Thymus (tissue), 11 donors: ENCODE measurements around the gene NECAB2. TPM values are rescaled to one million over a fixed set of nuclear protein-coding genes. Genes with fewer than 3 reads are reported as not detected.
"Not testable (repeated sequence)": the region's sequence is repeated elsewhere in the genome, so short reads cannot be mapped to it uniquely, and the experiment has no call there.

Experiments used
- DNase-seq, 9 donors: peaks; one replicate each; pipeline ENCODE4 v3.0.0-alpha.2; 2013; ENCODE audit warnings: low spot score in 9 of 9, low read depth in 6 of 9, missing footprints in 1 of 9
- H3K27ac ChIP-seq, 2 donors: one replicate each; pipeline ENCODE4 v1.5.1; 2013; ENCODE audit warnings: control low read depth in 1 of 2, low read depth in 1 of 2, low read length in 1 of 2, mild to moderate bottlenecking in 1 of 2, moderate library complexity in 1 of 2
- H3K27me3 ChIP-seq, 2 donors: one replicate each; pipeline ENCODE4 v1.5.1; 2013; ENCODE audit warnings: low read length in 1 of 2; ENCODE audit not compliant: control insufficient read depth in 2 of 2, insufficient read depth in 1 of 2
- H3K36me3 ChIP-seq, 2 donors: one replicate each; pipeline ENCODE4 v1.5.1; 2013; ENCODE audit warnings: low read length in 1 of 2, mild to moderate bottlenecking in 1 of 2, moderate library complexity in 1 of 2; ENCODE audit not compliant: control insufficient read depth in 2 of 2, insufficient read depth in 2 of 2
- H3K4me1 ChIP-seq, 2 donors: one replicate each; pipeline ENCODE4 v1.5.1; 2013; ENCODE audit warnings: low read length in 2 of 2; ENCODE audit not compliant: control insufficient read depth in 2 of 2, insufficient read depth in 2 of 2
- H3K4me3 ChIP-seq, 2 donors: one replicate each; pipeline ENCODE4 v1.5.1; 2013; ENCODE audit warnings: low read length in 2 of 2, control low read depth in 1 of 2, mild to moderate bottlenecking in 1 of 2
- H3K9me3 ChIP-seq, 2 donors: one replicate each; pipeline ENCODE4 v1.5.1; 2013; ENCODE audit warnings: low read length in 1 of 2, mild to moderate bottlenecking in 1 of 2; ENCODE audit not compliant: control insufficient read depth in 2 of 2, insufficient read depth in 1 of 2
- WGBS: extraction: QIAGEN DNeasy Blood & Tissue Kit; methylation state at CpG from one replicate; pipeline ENCODE4 v1.1.7; 2013; 5-methylcytosine and 5-hydroxymethylcytosine counted together
- polyA plus RNA-seq: library from polyadenylated mRNA; stranded (reverse); fragments of 200-250 nt; gene quantifications from one replicate; pipeline ENCODE4 v1.2.3, GENCODE V29; 2013
- total RNA-seq: library from RNA; stranded (reverse); fragments of 120-200 nt; gene quantifications from one replicate; pipeline ENCODE4 v1.2.4, GENCODE V29; 2013
- donor health status: healthy.

The NECAB2 gene
- total and polyA plus RNA-seq, 2 donors: 0.19 to 0.75 TPM

GRCh38 chr16:83941546-83941945, 26.5 kb upstream of the NECAB2 start:
- not testable (repeated sequence) for H3K27me3 ChIP-seq, H3K36me3 ChIP-seq, H3K9me3 ChIP-seq, H3K4me1 ChIP-seq, H3K4me3 ChIP-seq, DNase-seq, H3K27ac ChIP-seq
- WGBS: 97% methylated on average over 9 of the region's 9 CpGs

- Histone ChIP-seq H3K4me1 (no peaks in the 10 kb centered on the region), H3K4me3 (no peak overlapping the region), H3K9me3 (no peaks in the 10 kb centered on the region), H3K27me3 (no peaks in the 10 kb centered on the region), H3K27ac (no peak overlapping the region), H3K36me3 (no peaks in the 10 kb centered on the region)
- no peak for DNase-seq
- 91% methylated on average over 14 of the region's 14 CpGs for WGBS
Measured at GRCh38 chr16:83942074-83942473, 26.0 kb upstream of the NECAB2 start.

- no peak for DNase-seq
- no peak overlapping the region for H3K27ac ChIP-seq
- H3K4me3 ChIP-seq: no peak overlapping the region
Measured at GRCh38 chr16:83942815-83943515, 25.1 kb upstream of the NECAB2 start.

GRCh38 chr16:83943516-83944050, 24.5 kb upstream of the NECAB2 start:
- Histone ChIP-seq H3K4me1 (no peaks in the 10 kb centered on the region), H3K9me3 (no peaks in the 10 kb centered on the region), H3K27ac (no peak overlapping the region), H3K36me3 (no peaks in the 10 kb centered on the region), H3K4me3 (no peak overlapping the region), H3K27me3 (no peaks in the 10 kb centered on the region)
- WGBS: 98% methylated on average over 10 of the region's 10 CpGs
- DNase-seq: no peak

More at GRCh38 chr16:83942815-83943515, 25.1 kb upstream of the NECAB2 start:
- Histone ChIP-seq H3K36me3 (no peaks in the 10 kb centered on the region), H3K9me3 (no peaks in the 10 kb centered on the region), H3K27me3 (no peaks in the 10 kb centered on the region), H3K4me1 (no peaks in the 10 kb centered on the region)
- 92% methylated on average over 11 of the region's 11 CpGs for WGBS

- H3K27ac ChIP-seq: no peak overlapping the region
- no peaks in the 10 kb centered on the region for H3K36me3 ChIP-seq
- DNase-seq: no peak
- H3K27me3 ChIP-seq: no peaks in the 10 kb centered on the region
- WGBS: 94% methylated on average over 10 of the region's 10 CpGs
- no peaks in the 10 kb centered on the region for H3K4me1 ChIP-seq
- no peaks in the 10 kb centered on the region for H3K9me3 ChIP-seq
- H3K4me3 ChIP-seq: no peak overlapping the region
Measured at GRCh38 chr16:83945587-83945986, 22.5 kb upstream of the NECAB2 start.

GRCh38 chr16:83946154-83946780, 21.8 kb upstream of the NECAB2 start:
- Histone ChIP-seq H3K27me3 (no peaks in the 10 kb centered on the region), H3K9me3 (no peaks in the 10 kb centered on the region), H3K4me1 (no peaks in the 10 kb centered on the region), H3K27ac (no peak overlapping the region), H3K36me3 (no peaks in the 10 kb centered on the region), H3K4me3 (no peak overlapping the region)
- DNase-seq: no peak
- WGBS: 93% methylated on average over 24 of the region's 24 CpGs

GRCh38 chr16:83946781-83947566, 21.1 kb upstream of the NECAB2 start:
- H3K27ac ChIP-seq: no peak overlapping the region
- 92% methylated on average over 21 of the region's 21 CpGs for whole genome bisulfite sequencing

GRCh38 chr16:83947642-83948234, 20.3 kb upstream of the NECAB2 start:
- WGBS: 91% methylated on average over 14 of the region's 14 CpGs
- Histone ChIP-seq H3K4me1 (peaks cover 0 to 3% of the 10 kb centered on the region in 2 donors), H3K9me3 (no peaks in the 10 kb centered on the region), H3K36me3 (no peaks in the 10 kb centered on the region), H3K27ac (no peak overlapping the region), H3K27me3 (peaks cover 0 to 4% of the 10 kb centered on the region in 2 donors), H3K4me3 (no peak overlapping the region)
- no peak for DNase-seq

More at GRCh38 chr16:83946781-83947566, 21.1 kb upstream of the NECAB2 start:
- Histone ChIP-seq H3K27me3 (no peaks in the 10 kb centered on the region), H3K4me3 (no peak overlapping the region), H3K36me3 (no peaks in the 10 kb centered on the region), H3K9me3 (no peaks in the 10 kb centered on the region), H3K4me1 (no peaks in the 10 kb centered on the region)
- no peak for DNase-seq
